OCI-LY7 (cell line): ENCODE data around the gene CDCP2. TPM values are rescaled to one million over a fixed set of nuclear protein-coding genes. Genes with fewer than 3 reads are reported as not detected.

Experiments
- BruUV-seq: library from RNA; stranded (reverse); fragments of 400-500 nt; replicated peaks from 2 replicates; lab custom pipeline; 2021; lab: Mats Ljungman, UMichigan
- CTCF ChIA-PET: fragments of 300-600 bp; sonication (Branson Sonifier 250); formaldehyde crosslinking; loops from one replicate; lab custom pipeline; 2022; ENCODE audit warnings: antibody characterized with exemption; ENCODE audit not compliant: unreplicated experiment; lab: Charles Lee
- POLR2A ChIA-PET: fragments of 300-600 bp; sonication (Branson Sonifier 250); formaldehyde crosslinking; loops from one replicate; lab custom pipeline; 2022; ENCODE audit warnings: antibody characterized with exemption; lab: Charles Lee
- DNase-seq: peaks from one replicate; pipeline ENCODE4 v3.0.0-alpha.2; 2015; ENCODE audit warnings: low spot score
- H2AFZ ChIP-seq: fragments of 200-600 bp; sonication (generic), shearing (Covaris generic); 2 replicates; pipeline ENCODE4 v1.6.1; 2014; ENCODE audit warnings: mild to moderate bottlenecking, antibody characterized with exemption, low read length, moderate library complexity
- H3K27ac ChIP-seq: fragments of 200-600 bp; sonication (generic); 2 replicates; pipeline ENCODE4 v1.5.1; 2014; ENCODE audit warnings: mixed run types, low read depth, mild to moderate bottlenecking, moderate library complexity, low read length, inconsistent platforms; ENCODE audit not compliant: poor library complexity, severe bottlenecking
- H3K36me3 ChIP-seq: fragments of 200-600 bp; sonication (generic); 2 replicates; pipeline ENCODE4 v1.6.1; 2014; ENCODE audit warnings: mild to moderate bottlenecking, antibody characterized with exemption, low read length, moderate library complexity, mixed read lengths; ENCODE audit not compliant: insufficient read depth
- H3K4me1 ChIP-seq: fragments of 200-600 bp; sonication (generic); 2 replicates; pipeline ENCODE4 v1.5.1; 2014; ENCODE audit warnings: mild to moderate bottlenecking, low read length; ENCODE audit not compliant: insufficient read depth, poor library complexity, severe bottlenecking
- H3K4me2 ChIP-seq: fragments of 200-600 bp; sonication (generic); 2 replicates; pipeline ENCODE4 v1.6.1; 2014; ENCODE audit warnings: mild to moderate bottlenecking, low read length
- H3K4me3 ChIP-seq: fragments of 200-600 bp; sonication (generic); 2 replicates; pipeline ENCODE4 v1.5.1; 2014; ENCODE audit warnings: mild to moderate bottlenecking, low read depth, low read length; ENCODE audit not compliant: poor library complexity, severe bottlenecking
- H3K79me2 ChIP-seq: fragments of 200-600 bp; sonication (generic); 2 replicates; pipeline ENCODE4 v1.6.1; 2016; ENCODE audit warnings: low read depth, mild to moderate bottlenecking, low read length, moderate library complexity, mixed read lengths; ENCODE audit not compliant: insufficient read depth
- H3K9me2 ChIP-seq: fragments of 200-600 bp; sonication (generic); 2 replicates; pipeline ENCODE4 v1.6.1; 2016; ENCODE audit warnings: mild to moderate bottlenecking, low read length, mixed read lengths; ENCODE audit not compliant: insufficient read depth
- H3K9me3 ChIP-seq: fragments of 200-600 bp; sonication (generic); 2 replicates; pipeline ENCODE4 v1.6.1; 2014; ENCODE audit warnings: mild to moderate bottlenecking, mixed run types, low read length, mixed read lengths
- H4K20me1 ChIP-seq: fragments of 200-600 bp; sonication (generic); 2 replicates; pipeline ENCODE4 v1.6.1; 2014; ENCODE audit warnings: mild to moderate bottlenecking, antibody characterized with exemption, low read length, moderate library complexity, mixed read lengths; ENCODE audit not compliant: insufficient read depth
- EZH2phosphoT487 ChIP-seq: fragments of 200-600 bp; sonication (generic); IDR thresholded peaks from 2 replicates; pipeline ENCODE4 v1.6.1; 2018; ENCODE audit warnings: low read depth, borderline replicate concordance, mild to moderate bottlenecking, mixed run types, antibody characterized with exemption, low read length, moderate library complexity, mixed read lengths
- intact Hi-C: fragments of 100-400 bp; cut with micrococcal nuclease; formaldehyde crosslinking; loops from one replicate; pipeline ENCODE4 v1.10.0; 2022; ENCODE audit not compliant: unreplicated experiment
- total RNA-seq, 2 experiments: library from RNA; depleted of rRNA in 1 of 2; stranded (reverse); fragments of >200 nt in 1 of 2; shearing (Covaris generic) in 1 of 2; gene quantifications; 2 replicates each; pipeline ENCODE4 v1.2.3, GENCODE V29; 2014 to 2022
- TF ChIP-seq, protein P1 (sequence below): fragments of 200-600 bp; sonication (generic); conservative IDR thresholded peaks from 2 replicates; pipeline ENCODE4 v1.5.1; 2014; ENCODE audit warnings: mild to moderate bottlenecking, antibody characterized with exemption, low read length, moderate library complexity, mixed read lengths

CDCP2 gene
- total RNA-seq, 2 experiments from 2014 or later, result 0.09 TPM; not detected in 1

DNA sequence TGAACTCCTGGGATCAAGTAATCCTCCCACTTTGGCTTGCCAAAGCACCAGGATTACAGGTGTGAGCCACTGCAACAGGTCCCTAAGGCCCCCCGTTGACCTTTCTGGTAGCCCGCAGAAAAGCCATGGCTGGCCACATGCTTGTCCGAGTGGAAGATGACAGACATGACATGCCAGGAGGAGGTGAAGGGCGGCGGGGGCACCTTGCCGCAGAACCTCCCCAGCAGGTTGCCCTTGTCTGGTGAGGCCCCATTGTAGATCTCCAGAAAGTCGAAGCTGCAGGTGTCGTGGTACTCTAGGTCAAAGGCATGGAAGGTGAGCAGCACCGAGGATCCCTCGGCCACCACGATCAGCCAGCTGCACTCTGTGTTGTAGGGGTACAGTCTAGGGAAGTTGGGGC, 8.4 kb downstream of the CDCP2 start:
- DNase-seq, result no peak
- Histone ChIP-seq H3K79me2 (no peaks in the 10 kb centered on the region), H3K36me3 (no peaks in the 10 kb centered on the region), H3K9me3 (no peaks in the 10 kb centered on the region), H3K4me1 (no peaks in the 10 kb centered on the region), H3K4me3 (no peak overlapping the region), H3K9me2 (no peaks in the 10 kb centered on the region), H4K20me1 (no peaks in the 10 kb centered on the region), H3K4me2 (no peak overlapping the region), H2AFZ (no peak overlapping the region), H3K27ac (no peak overlapping the region)
- intact Hi-C loops, result no loop called here
- POLR2A ChIA-PET, result no interaction called here
- TF ChIP-seq, protein P1, sequence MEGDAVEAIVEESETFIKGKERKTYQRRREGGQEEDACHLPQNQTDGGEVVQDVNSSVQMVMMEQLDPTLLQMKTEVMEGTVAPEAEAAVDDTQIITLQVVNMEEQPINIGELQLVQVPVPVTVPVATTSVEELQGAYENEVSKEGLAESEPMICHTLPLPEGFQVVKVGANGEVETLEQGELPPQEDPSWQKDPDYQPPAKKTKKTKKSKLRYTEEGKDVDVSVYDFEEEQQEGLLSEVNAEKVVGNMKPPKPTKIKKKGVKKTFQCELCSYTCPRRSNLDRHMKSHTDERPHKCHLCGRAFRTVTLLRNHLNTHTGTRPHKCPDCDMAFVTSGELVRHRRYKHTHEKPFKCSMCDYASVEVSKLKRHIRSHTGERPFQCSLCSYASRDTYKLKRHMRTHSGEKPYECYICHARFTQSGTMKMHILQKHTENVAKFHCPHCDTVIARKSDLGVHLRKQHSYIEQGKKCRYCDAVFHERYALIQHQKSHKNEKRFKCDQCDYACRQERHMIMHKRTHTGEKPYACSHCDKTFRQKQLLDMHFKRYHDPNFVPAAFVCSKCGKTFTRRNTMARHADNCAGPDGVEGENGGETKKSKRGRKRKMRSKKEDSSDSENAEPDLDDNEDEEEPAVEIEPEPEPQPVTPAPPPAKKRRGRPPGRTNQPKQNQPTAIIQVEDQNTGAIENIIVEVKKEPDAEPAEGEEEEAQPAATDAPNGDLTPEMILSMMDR, result no peak
- no peak for TF ChIP-seq EZH2phosphoT487
- no TSS peak for BruUV-seq
- CTCF ChIA-PET, result no interaction called here

DNA sequence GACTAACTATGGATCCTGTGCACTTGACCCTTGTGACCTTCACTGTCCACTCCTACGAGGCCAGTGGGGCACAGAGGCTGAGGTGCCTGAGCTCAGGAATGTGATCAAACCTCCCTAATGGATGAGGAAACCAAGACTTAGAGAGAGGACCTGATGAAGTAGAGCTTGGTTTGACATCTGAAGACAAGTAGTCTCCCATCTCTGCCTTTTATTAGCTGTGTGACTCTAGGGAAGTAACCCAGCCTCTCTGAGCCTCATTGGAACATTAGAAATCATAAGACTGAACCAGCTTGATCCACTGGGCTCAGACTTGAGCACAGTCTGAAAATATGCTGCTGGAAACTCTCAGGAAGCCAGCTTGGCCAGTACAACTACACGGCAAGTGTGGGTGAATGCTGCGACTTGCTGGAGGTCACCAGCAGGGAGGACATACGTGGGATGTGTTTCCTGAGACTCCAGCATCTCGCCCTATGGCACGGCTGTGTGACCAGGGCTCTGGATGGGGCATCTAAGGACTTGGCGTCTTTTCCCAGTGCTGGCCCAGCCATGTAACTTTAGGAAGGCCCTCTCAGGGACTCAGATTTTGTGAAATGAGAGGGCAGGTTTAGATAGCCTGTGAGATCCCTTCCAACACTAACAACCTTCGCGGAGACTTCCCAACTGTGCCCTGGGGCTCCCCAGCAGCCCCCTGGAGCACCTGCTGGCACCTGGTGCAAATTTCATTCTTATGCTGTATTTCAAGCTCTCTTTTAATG, 10.5 kb downstream of the CDCP2 start:
- H3K9me3 ChIP-seq, result no peaks in the 10 kb centered on the region
- no peaks in the 10 kb centered on the region for H4K20me1 ChIP-seq
- no TSS peak for BruUV-seq
- no peak overlapping the region for H3K4me3 ChIP-seq
- H2AFZ ChIP-seq, result no peak overlapping the region
- POLR2A ChIA-PET, result no interaction called here
- H3K4me1 ChIP-seq, result no peaks in the 10 kb centered on the region
- CTCF ChIA-PET, result interaction anchor here (0.6 kb wide), 1 partner anchor 58 kb away, joined by 4 read pairs; the partner anchor contains the start of gene MRPL37
- intact Hi-C loops, result no loop called here
- no peak overlapping the region for H3K27ac ChIP-seq
- H3K9me2 ChIP-seq, result no peaks in the 10 kb centered on the region
- no peak for DNase-seq
- no peaks in the 10 kb centered on the region for H3K36me3 ChIP-seq
- TF ChIP-seq EZH2phosphoT487, result no peak
- TF ChIP-seq, protein P1, result no peak
- H3K79me2 ChIP-seq, result no peaks in the 10 kb centered on the region
- no peak overlapping the region for H3K4me2 ChIP-seq

GRCh38 chr1:54139711-54140110, 13.1 kb downstream of the CDCP2 start:
- H3K9me3 ChIP-seq, result no peaks in the 10 kb centered on the region
- no TSS peak for BruUV-seq
- ChIA-PET POLR2A (no interaction called here), CTCF (no interaction called here)
- H2AFZ ChIP-seq, result no peak overlapping the region
- intact Hi-C loops, result no loop called here
- no peaks in the 10 kb centered on the region for H4K20me1 ChIP-seq
- H3K4me1 ChIP-seq, result no peaks in the 10 kb centered on the region
- no peak overlapping the region for H3K27ac ChIP-seq
- H3K9me2 ChIP-seq, result no peaks in the 10 kb centered on the region
- H3K79me2 ChIP-seq, result no peaks in the 10 kb centered on the region
- TF ChIP-seq, protein P1, result no peak
- TF ChIP-seq EZH2phosphoT487, result no peak
- H3K36me3 ChIP-seq, result no peaks in the 10 kb centered on the region
- no peak for DNase-seq
- H3K4me3 ChIP-seq, result no peak overlapping the region
- no peak overlapping the region for H3K4me2 ChIP-seq
